ENCODE data around the gene ABCC1. TPM values are rescaled to one million over a fixed set of nuclear protein-coding genes. Genes with fewer than 3 reads are reported as not detected.

ABCC1 gene
- total and polyA plus RNA-seq, 2 of the 8 experiments (the other 6 are each of a cell fraction or from before 2014, with no cell fraction given): 42.6 to 66.8 TPM

GRCh38 chr16:16102738-16103137, 153.3 kb downstream of the ABCC1 start:
- no peak overlapping the region for H2BK5ac ChIP-seq (ENCODE audit: low read depth, low read length)
- H2AK5ac ChIP-seq (ENCODE audit: low read depth, low read length): no peak overlapping the region
- no peak for FAIRE-seq
- H3K23me2 ChIP-seq (ENCODE audit: low read depth, low read length): no peaks in the 10 kb centered on the region
- peaks cover 1 to 6% of the 10 kb centered on the region in 2 experiments for H4K20me1 ChIP-seq (replicated peaks in 1 of 2; ENCODE audit: control insufficient read depth in 1 of 2, insufficient read depth in 2 of 2, low read length in 2 of 2)
- H3K4me3 ChIP-seq (ENCODE audit: extremely low read depth in 1 of 4, insufficient read depth in 2 of 4, low read depth in 3 of 4, low read length in 4 of 4): no peak overlapping the region
- CTCF ChIA-PET (ENCODE audit: partially characterized antibody): no interaction called here
- H3K4me2 ChIP-seq (ENCODE audit: insufficient read depth in 1 of 2, low read depth in 2 of 2, low read length in 2 of 2): no peak overlapping the region
- H2BK15ac ChIP-seq (ENCODE audit: low read length): no peak overlapping the region
- H3K4me1 ChIP-seq (replicated peaks in 1 of 4; ENCODE audit: control insufficient read depth in 3 of 4, insufficient read depth in 4 of 4, low read length in 3 of 4): no peaks in the 10 kb centered on the region; a peak in 1 of 7 replicates
- no peak overlapping the region for H2BK120ac ChIP-seq (replicated peaks; ENCODE audit: low read depth, low read length)
- no peaks in the 10 kb centered on the region for H3K27me3 ChIP-seq (replicated peaks in 1 of 4; ENCODE audit: control insufficient read depth in 3 of 4, extremely low read depth in 1 of 4, insufficient read depth in 3 of 4, low read length in 3 of 4)
- H4K5ac ChIP-seq (ENCODE audit: insufficient read length, low read depth, low read length): no peak overlapping the region
- DNase-seq (ENCODE audit: low read depth in 1 of 2, low spot score in 2 of 2): no peak
- no peak overlapping the region for H3K56ac ChIP-seq (replicated peaks; ENCODE audit: insufficient read length, low read depth, low read length)
- H3K27ac ChIP-seq (ENCODE audit: low read depth, low read length): no peak overlapping the region
- POLR2A ChIA-PET (ENCODE audit: partially characterized antibody): no interaction called here
- no peak overlapping the region for H2BK20ac ChIP-seq (ENCODE audit: low read length)
- no peak overlapping the region for H3K14ac ChIP-seq (ENCODE audit: insufficient read length)
- H2AFZ ChIP-seq (ENCODE audit: low read length): no peak overlapping the region
- H3K79me1 ChIP-seq (ENCODE audit: low read depth, low read length): peaks cover 2% of the 10 kb centered on the region; the same call in 1 of the 2 replicates
- H3K4ac ChIP-seq (replicated peaks; ENCODE audit: insufficient read length, low read depth, low read length): no peak overlapping the region
- no peaks in the 10 kb centered on the region for H3K9me3 ChIP-seq (ENCODE audit: insufficient read depth in 2 of 2, low read depth in 1 of 2, low read length in 1 of 2)
- no peak overlapping the region for H3K18ac ChIP-seq (ENCODE audit: extremely low read depth, low read length)
- H3K9ac ChIP-seq (replicated peaks in 1 of 4; ENCODE audit: extremely low read depth in 1 of 4, low read depth in 3 of 4, low read length in 3 of 4): no peak overlapping the region
- no peak overlapping the region for H4K8ac ChIP-seq (ENCODE audit: extremely low read depth, insufficient read depth, low read length)
- no peaks in the 10 kb centered on the region for H3K79me2 ChIP-seq (ENCODE audit: control insufficient read depth in 1 of 2, insufficient read depth in 2 of 2, low read length in 2 of 2)
- TF ChIP-seq GTF2F1 (IDR thresholded peaks at IDR 0.05; ENCODE audit: borderline replicate concordance, low read depth, low read length) (no peak), EP300 (IDR thresholded peaks at IDR 0.05; ENCODE audit: borderline replicate concordance in 1 of 2, low read depth in 2 of 2, low read length in 2 of 2) (no peak), USF2 (IDR thresholded peaks at IDR 0.05; ENCODE audit: low read length) (no peak)
- H3K36me3 ChIP-seq (ENCODE audit: control insufficient read depth in 2 of 4, insufficient read depth in 4 of 4, low read length in 3 of 4): peaks cover 13 to 44% (median 38%) of the 10 kb centered on the region in 4 experiments; a peak in 7 of 8 replicates
- H2BK12ac ChIP-seq (ENCODE audit: low read depth, low read length): no peak overlapping the region
- no peak overlapping the region for H4K91ac ChIP-seq (replicated peaks; ENCODE audit: insufficient read length, low read length)
- 90% methylated on average over 4 of the region's 4 CpGs; no CpG with 5 or more reads in 1 of the 2 experiments for WGBS, 2 experiments (ENCODE audit: extremely low coverage in 1 of 2, insufficient coverage in 1 of 2, insufficient read length in 1 of 2, insufficient replicate concordance in 2 of 2, low coverage in 1 of 2, low lambda C conversion rate in 2 of 2, missing lambda C conversion rate in 1 of 2)
- no peak overlapping the region for H3K23ac ChIP-seq (ENCODE audit: insufficient read length)
